MCF 10A (cell line): Measurements from ENCODE around the gene PTPRZ1. TPM values are rescaled to one million over a fixed set of nuclear protein-coding genes. Genes with fewer than 3 reads are reported as not detected.

ENCODE experiments used
- BruUV-seq: library from RNA; stranded (reverse); fragments of 400-500 nt; replicated peaks from 2 replicates; lab custom pipeline; 2021; lab: Mats Ljungman, UMichigan
- CTCF ChIA-PET: fragments of 300-600 bp; sonication (Branson Sonifier 250); formaldehyde crosslinking; extraction: SDS; loops from one replicate; lab custom pipeline; 2021; ENCODE audit warnings: antibody characterized with exemption, inconsistent platforms; lab: Yijun Ruan, JAX
- POLR2A ChIA-PET: fragments of 300-600, 350-650 bp; sonication (Branson Sonifier 250); formaldehyde crosslinking; extraction: SDS; loops from one replicate; lab custom pipeline; 2020; ENCODE audit warnings: antibody characterized with exemption, inconsistent platforms; lab: Yijun Ruan, JAX
- DNase-seq: peaks from one replicate; pipeline ENCODE4 v3.0.0-alpha.2; 2018; ENCODE audit not compliant: unreplicated experiment
- H3K27ac Mint-ChIP-seq: one replicate; pipeline ENCODE4 v1.8.0; 2022; ENCODE audit warnings: mild to moderate bottlenecking, low read depth, mixed read lengths; ENCODE audit not compliant: unreplicated experiment
- H3K27me3 Mint-ChIP-seq: one replicate; pipeline ENCODE4 v1.8.0; 2022; ENCODE audit warnings: mixed read lengths; ENCODE audit not compliant: insufficient read depth, unreplicated experiment
- H3K36me3 Mint-ChIP-seq: one replicate; pipeline ENCODE4 v1.8.0; 2022; ENCODE audit warnings: mild to moderate bottlenecking, moderate library complexity, mixed read lengths; ENCODE audit not compliant: insufficient read depth, unreplicated experiment
- H3K4me1 Mint-ChIP-seq: one replicate; pipeline ENCODE4 v1.8.0; 2022; ENCODE audit warnings: mixed read lengths; ENCODE audit not compliant: insufficient read depth, unreplicated experiment
- H3K4me3 Mint-ChIP-seq: one replicate; pipeline ENCODE4 v1.8.0; 2022; ENCODE audit warnings: mild to moderate bottlenecking, moderate library complexity, mixed read lengths; ENCODE audit not compliant: unreplicated experiment
- H3K9me3 Mint-ChIP-seq: one replicate; pipeline ENCODE4 v1.8.0; 2022; ENCODE audit warnings: mixed read lengths; ENCODE audit not compliant: unreplicated experiment
- intact Hi-C: fragments of 100-400 bp; cut with micrococcal nuclease; formaldehyde crosslinking; loops from 2 replicates; pipeline ENCODE4 v1.14.1; 2022
- total RNA-seq: library from RNA; stranded (reverse); gene quantifications from 2 replicates; pipeline ENCODE4 v1.2.3, GENCODE V29; 2022
- TF ChIP-seq, protein P1 (sequence below): fragments of 200-600 bp; IDR thresholded peaks from one replicate; pipeline ENCODE4 v1.8.0; 2022; ENCODE audit warnings: antibody characterized with exemption, mild to moderate bottlenecking; ENCODE audit not compliant: unreplicated experiment

Gene PTPRZ1
- total RNA-seq, 1 experiment from 2014 or later, result 11.1 TPM

DNA sequence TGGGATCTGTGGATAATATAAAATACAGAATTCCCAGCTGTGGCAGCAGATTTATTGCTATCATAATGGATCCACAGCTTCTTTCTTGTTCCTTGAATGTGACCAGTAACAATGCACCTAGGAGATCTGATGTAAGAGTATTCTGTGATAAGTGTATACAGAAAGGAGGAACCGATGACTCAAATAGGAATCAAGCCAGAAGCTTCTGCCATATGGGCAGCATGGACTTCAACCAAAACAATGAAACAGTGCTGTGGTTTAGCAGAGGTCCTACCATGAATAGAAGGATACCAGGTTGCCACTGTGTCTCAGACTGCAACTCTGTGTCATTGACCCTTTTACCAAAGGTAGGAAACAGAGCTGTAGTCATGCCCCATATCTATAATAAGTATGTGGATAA, 81.8 kb downstream of the PTPRZ1 start:
- Mint-ChIP-seq H3K4me1 (peaks cover 15% of the 10 kb centered on the region), H3K36me3 (no peaks in the 10 kb centered on the region), H3K27me3 (no peaks in the 10 kb centered on the region), H3K27ac (no peak overlapping the region), H3K4me3 (no peak overlapping the region), H3K9me3 (peaks cover 3% of the 10 kb centered on the region)
- intact Hi-C loops, result no loop called here
- ChIA-PET CTCF (interaction anchor here (1.0 to 1.2 kb wide), 2 partner anchors 11 to 40 kb away, joined by 3 to 7 read pairs; no protein-coding TSS in a partner anchor), POLR2A (interaction anchor here (0.8 to 2.1 kb wide), 5 partner anchors 9 to 157 kb away, joined by 3 to 8 read pairs (median 3); no protein-coding TSS in a partner anchor)
- TF ChIP-seq, protein P1, sequence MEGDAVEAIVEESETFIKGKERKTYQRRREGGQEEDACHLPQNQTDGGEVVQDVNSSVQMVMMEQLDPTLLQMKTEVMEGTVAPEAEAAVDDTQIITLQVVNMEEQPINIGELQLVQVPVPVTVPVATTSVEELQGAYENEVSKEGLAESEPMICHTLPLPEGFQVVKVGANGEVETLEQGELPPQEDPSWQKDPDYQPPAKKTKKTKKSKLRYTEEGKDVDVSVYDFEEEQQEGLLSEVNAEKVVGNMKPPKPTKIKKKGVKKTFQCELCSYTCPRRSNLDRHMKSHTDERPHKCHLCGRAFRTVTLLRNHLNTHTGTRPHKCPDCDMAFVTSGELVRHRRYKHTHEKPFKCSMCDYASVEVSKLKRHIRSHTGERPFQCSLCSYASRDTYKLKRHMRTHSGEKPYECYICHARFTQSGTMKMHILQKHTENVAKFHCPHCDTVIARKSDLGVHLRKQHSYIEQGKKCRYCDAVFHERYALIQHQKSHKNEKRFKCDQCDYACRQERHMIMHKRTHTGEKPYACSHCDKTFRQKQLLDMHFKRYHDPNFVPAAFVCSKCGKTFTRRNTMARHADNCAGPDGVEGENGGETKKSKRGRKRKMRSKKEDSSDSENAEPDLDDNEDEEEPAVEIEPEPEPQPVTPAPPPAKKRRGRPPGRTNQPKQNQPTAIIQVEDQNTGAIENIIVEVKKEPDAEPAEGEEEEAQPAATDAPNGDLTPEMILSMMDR, result no peak
- DNase-seq, result peak; percentile 72
- BruUV-seq, result no TSS peak

GRCh38 chr7:121957626-121958025, 84.7 kb downstream of the PTPRZ1 start:
- Mint-ChIP-seq H3K4me1 (peaks cover 27% of the 10 kb centered on the region), H3K27me3 (no peaks in the 10 kb centered on the region), H3K9me3 (no peaks in the 10 kb centered on the region), H3K27ac (no peak overlapping the region), H3K36me3 (no peaks in the 10 kb centered on the region), H3K4me3 (no peak overlapping the region)
- ChIA-PET CTCF (no interaction called here), POLR2A (no interaction called here)
- intact Hi-C loops, result no loop called here
- BruUV-seq, result no TSS peak
- TF ChIP-seq, protein P1, result no peak
- DNase-seq, result no peak

DNA sequence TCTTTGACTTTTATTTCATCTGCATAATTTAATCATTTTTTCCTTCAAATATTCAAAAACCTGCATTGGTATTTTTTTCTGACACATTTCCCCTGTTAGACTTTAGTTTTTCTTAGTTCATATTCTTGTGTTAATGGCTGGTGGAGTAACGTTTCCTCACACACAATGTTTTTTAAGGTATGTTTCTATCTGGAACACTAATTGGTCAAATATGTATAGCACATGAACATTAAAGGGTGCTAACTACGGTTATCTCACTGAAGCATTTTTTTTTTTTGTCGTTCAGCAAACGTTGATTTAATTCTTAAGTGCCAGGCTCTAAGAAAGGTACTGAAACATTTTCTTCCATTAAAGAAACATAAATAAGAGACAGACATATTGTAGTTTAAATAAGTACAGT, 87.7 kb downstream of the PTPRZ1 start:
- Mint-ChIP-seq H3K9me3 (no peaks in the 10 kb centered on the region), H3K27ac (peak overlapping the region; percentile 83), H3K36me3 (no peaks in the 10 kb centered on the region), H3K4me1 (peaks cover 12% of the 10 kb centered on the region), H3K4me3 (peak overlapping the region; percentile 11), H3K27me3 (no peaks in the 10 kb centered on the region)
- TF ChIP-seq, protein P1, result no peak
- no peak for DNase-seq
- ChIA-PET CTCF (interaction anchor here (0.6 to 4.5 kb wide), 11 partner anchors 12 to 594 kb away, joined by 3 to 39 read pairs (median 3); no protein-coding TSS in a partner anchor), POLR2A (interaction anchor here (0.8 to 2.7 kb wide), 6 partner anchors 13 to 163 kb away, joined by 3 to 10 read pairs (median 4); partner anchors contain the start of gene PTPRZ1)
- BruUV-seq, result TSS peak; percentile 97
- intact Hi-C loops, result loop anchor here (1.0 to 5.0 kb wide), 4 partner anchors 163 to 594 kb away; no protein-coding TSS in a partner anchor

GRCh38 chr7:121961089-121961867, 88.3 kb downstream of the PTPRZ1 start:
- TF ChIP-seq, protein P1, result peak; percentile 24
- peak; percentile 82 for DNase-seq
- ChIA-PET CTCF (interaction anchor here (0.6 to 4.5 kb wide), 15 partner anchors 13 to 594 kb away, joined by 3 to 39 read pairs (median 3); no protein-coding TSS in a partner anchor), POLR2A (interaction anchor here (0.5 to 2.7 kb wide), 7 partner anchors 14 to 164 kb away, joined by 3 to 10 read pairs (median 3); partner anchors contain the start of gene PTPRZ1)
- intact Hi-C loops, result loop anchor here (1.0 to 5.0 kb wide), 4 partner anchors 164 to 595 kb away; no protein-coding TSS in a partner anchor
- peaks cover 12% of the 10 kb centered on the region for H3K4me1 Mint-ChIP-seq
- H3K27me3 Mint-ChIP-seq, result no peaks in the 10 kb centered on the region
- no peaks in the 10 kb centered on the region for H3K9me3 Mint-ChIP-seq
- TSS peak; percentile 68 for BruUV-seq
- peak overlapping the region; percentile 11 for H3K4me3 Mint-ChIP-seq
- peak overlapping the region; percentile 83 for H3K27ac Mint-ChIP-seq
- H3K36me3 Mint-ChIP-seq, result no peaks in the 10 kb centered on the region
